GM06990 (cell line): ENCODE data around the gene SYTL5.

ENCODE experiments used
- DNase-seq: peaks from one replicate; pipeline ENCODE4 v3.0.0-alpha.2; 2011; ENCODE audit not compliant: insufficient read length; ENCODE audit errors: extremely low read depth
- H3K27me3 ChIP-seq: replicated peaks from 2 replicates; pipeline ENCODE4 v1.6.0; 2011; ENCODE audit warnings: low read length; ENCODE audit not compliant: control insufficient read depth, insufficient read depth
- H3K36me3 ChIP-seq: 2 replicates; pipeline ENCODE4 v1.5.1; 2011; ENCODE audit warnings: low read length; ENCODE audit not compliant: control insufficient read depth, insufficient read depth
- H3K4me3 ChIP-seq: replicated peaks from 2 replicates; pipeline ENCODE4 v1.5.1; 2011; ENCODE audit warnings: low read depth, mild to moderate bottlenecking, control low read depth, low read length
- CTCF ChIP-seq: IDR thresholded peaks from 2 replicates; pipeline ENCODE4 v1.5.1; 2011; ENCODE audit warnings: low read length, control low read depth, mild to moderate bottlenecking, inconsistent platforms; ENCODE audit not compliant: insufficient read depth, poor library complexity, severe bottlenecking

The SYTL5 gene

DNA sequence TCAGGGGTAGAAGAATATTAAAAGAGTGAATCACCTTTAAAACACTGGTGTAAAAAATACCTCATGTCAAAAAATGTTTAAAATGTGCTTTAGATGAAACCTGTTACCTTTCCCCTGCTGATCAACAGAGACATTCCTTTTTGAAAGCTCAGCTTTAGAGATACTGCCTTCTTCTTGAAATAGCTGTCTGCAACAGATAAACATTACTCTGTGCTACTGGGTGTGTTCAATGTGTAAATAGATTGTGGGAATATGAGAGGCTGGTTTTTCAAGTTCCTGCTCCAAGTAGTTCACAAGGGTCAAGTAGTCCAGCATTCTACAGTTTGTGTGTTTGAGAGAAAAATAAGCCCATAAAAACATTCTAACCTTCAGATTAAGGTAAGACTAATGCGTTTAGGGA is at the start of gene SYTL5:
Gene SYTL5 (plus strand): TSS at position 263 of the 400 bp plus-strand sequence. CDS start 27,337 bp downstream, outside the sequence.
- Histone ChIP-seq H3K27me3 (no peaks in the 10 kb centered on the region), H3K4me3 (no peak within 1 kb of the TSS), H3K36me3 (no peaks in the 10 kb centered on the region)
- DNase-seq = no peak
- TF ChIP-seq CTCF = no peak

- no peak for DNase-seq
Observed at GRCh38 chrX:37958525-37959211, 47.7 kb upstream of the SYTL5 start.

DNA sequence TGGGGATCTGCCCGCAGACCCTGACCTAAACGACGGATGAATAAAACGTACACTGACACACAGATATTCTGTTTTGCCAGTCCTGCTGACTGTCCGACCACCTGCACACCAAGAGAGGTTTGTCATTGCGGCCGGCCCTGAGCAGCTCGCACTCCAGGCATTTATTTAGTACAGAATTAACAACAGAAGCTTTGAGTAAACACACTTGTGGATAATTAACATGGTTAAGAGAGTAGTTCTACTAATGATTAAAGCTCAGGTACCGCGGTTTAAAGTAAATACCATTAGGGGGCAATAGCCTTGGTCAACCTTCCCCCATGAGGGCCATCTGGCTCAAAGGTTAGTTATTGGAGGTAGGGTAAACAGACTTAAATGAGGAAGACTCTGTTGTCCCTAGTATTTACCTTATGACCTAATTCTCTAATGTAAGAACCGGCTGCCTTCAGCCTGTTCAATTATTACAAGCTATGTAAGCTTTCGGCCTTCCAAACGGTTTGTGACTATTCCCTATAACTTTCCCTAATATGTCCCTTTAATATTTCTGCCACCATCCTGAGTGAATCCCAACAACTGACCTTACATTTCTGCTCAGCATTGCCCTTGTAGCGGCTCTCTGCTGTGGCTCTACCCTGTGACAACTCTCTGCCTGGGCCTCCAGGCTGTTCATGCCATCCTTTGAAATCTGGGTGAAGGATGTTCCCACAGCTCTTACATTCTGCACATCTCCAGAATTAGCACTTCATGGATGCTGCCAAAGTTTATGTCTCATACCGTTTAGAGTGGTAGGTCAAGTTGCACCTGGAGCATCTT is 46.9 kb upstream of the SYTL5 start:
- no peak for TF ChIP-seq CTCF
- DNase-seq = no peak
- Histone ChIP-seq H3K36me3 (no peaks in the 10 kb centered on the region), H3K27me3 (no peaks in the 10 kb centered on the region), H3K4me3 (no peak overlapping the region)

More at GRCh38 chrX:37958525-37959211, 47.7 kb upstream of the SYTL5 start:
- Histone ChIP-seq H3K4me3 (no peak overlapping the region), H3K36me3 (no peaks in the 10 kb centered on the region), H3K27me3 (no peaks in the 10 kb centered on the region)
- TF ChIP-seq CTCF = no peak

DNA sequence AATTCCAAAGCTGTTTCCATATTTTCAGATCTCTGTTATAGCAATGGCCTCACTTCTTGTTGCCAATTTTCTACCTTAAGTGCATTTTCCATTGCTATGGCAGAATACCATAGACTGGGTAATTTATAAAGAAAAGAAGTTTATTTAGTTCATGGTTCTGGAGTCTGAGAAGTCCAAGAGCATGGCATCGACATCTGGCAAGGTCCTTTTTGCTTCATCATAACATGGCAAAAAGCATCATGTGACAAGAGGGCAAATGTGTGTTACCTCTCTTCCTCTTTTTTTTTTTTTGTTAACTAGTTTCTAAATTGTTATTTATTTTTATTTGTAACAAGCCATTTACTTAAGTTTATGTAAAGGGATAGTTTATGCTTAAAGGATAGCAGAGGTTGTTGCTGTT is 45.2 kb upstream of the SYTL5 start:
- no peaks in the 10 kb centered on the region for H3K36me3 ChIP-seq
- no peak for TF ChIP-seq CTCF
- no peak for DNase-seq
- H3K27me3 ChIP-seq = no peaks in the 10 kb centered on the region
- H3K4me3 ChIP-seq = no peak overlapping the region

DNA sequence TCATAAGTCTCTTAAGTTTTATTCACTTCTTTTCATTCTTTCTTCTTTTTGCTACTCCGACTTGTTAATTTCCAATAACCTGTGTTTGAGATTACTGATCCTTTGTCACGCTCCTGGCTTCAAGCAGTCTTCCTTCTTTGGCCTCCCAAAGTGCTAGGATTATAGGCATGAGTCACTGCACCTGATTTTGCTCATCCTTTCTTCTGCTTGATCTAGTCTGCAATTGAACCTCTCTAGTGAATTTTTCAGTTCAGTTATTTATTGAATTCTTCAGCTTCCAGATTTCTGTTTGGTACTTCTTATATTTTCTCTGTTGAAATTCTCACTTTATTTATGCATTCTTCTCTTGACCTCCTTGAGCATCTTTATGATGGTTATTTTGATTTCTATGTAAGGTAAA is 38.6 kb upstream of the SYTL5 start:
- no peaks in the 10 kb centered on the region for H3K36me3 ChIP-seq
- H3K27me3 ChIP-seq = no peaks in the 10 kb centered on the region
- H3K4me3 ChIP-seq = no peak overlapping the region
- TF ChIP-seq CTCF = no peak
- no peak for DNase-seq
